B cell (primary cell): Measurements from ENCODE around the gene ARHGAP18. TPM values are rescaled to one million over a fixed set of nuclear protein-coding genes. Genes with fewer than 3 reads are reported as not detected.

ENCODE experiments used
- ATAC-seq: fragments of 200-7000 bp; cut with Tn5 transposase; one replicate; pipeline ENCODE4 v1.10.0; 2021; ENCODE audit warnings: low read depth, mild to moderate bottlenecking, moderate number of reproducible peaks, moderate library complexity
- CTCF ChIA-PET: fragments of 350-600 bp; sonication (Branson Sonifier 250); formaldehyde crosslinking; loops from one replicate; lab custom pipeline; 2021; ENCODE audit warnings: antibody characterized with exemption, inconsistent platforms; lab: Charles Lee
- POLR2A ChIA-PET: fragments of 350-600 bp; sonication (Branson Sonifier 250); formaldehyde crosslinking; loops from one replicate; lab custom pipeline; 2021; ENCODE audit warnings: antibody characterized with exemption; lab: Charles Lee
- DNase-seq: peaks from one replicate; pipeline ENCODE4 v3.0.0; 2013
- H2AFZ ChIP-seq: 2 replicates; pipeline ENCODE4 v1.6.1; 2012; ENCODE audit warnings: mild to moderate bottlenecking, low read depth, low read length; ENCODE audit not compliant: insufficient read depth, poor library complexity, severe bottlenecking
- H3K27ac ChIP-seq, 2 donors: 1 replicate in 1 of 2; 2 replicates in 1 of 2; pipeline ENCODE4 v1.5.1; 2012 to 2013; ENCODE audit warnings: low read length in 2 of 2, mild to moderate bottlenecking in 2 of 2, moderate library complexity in 1 of 2
- H3K27me3 ChIP-seq, 4 experiments: fragments of 200-600 bp in 1 of 4; sonication (generic) in 1 of 4; replicated peaks in 1 of 4; 1 replicate in 2 of 4; 2 replicates in 2 of 4; pipeline versions ENCODE4 v1.6.1 to v1.7.0; 2013 to 2016; ENCODE audit warnings: low read length in 3 of 4, mild to moderate bottlenecking in 2 of 4, mixed read lengths in 1 of 4, moderate library complexity in 1 of 4; ENCODE audit not compliant: insufficient read depth in 4 of 4, control insufficient read depth in 3 of 4; ENCODE audit errors: control extremely low read depth in 1 of 4
- H3K36me3 ChIP-seq, 2 experiments: replicated peaks in 1 of 2; 1 replicate in 1 of 2; 2 replicates in 1 of 2; pipeline versions ENCODE4 v1.6.1 to v1.7.1; 2013; ENCODE audit warnings: low read length in 1 of 2; ENCODE audit not compliant: insufficient read depth in 2 of 2, control insufficient read depth in 1 of 2; ENCODE audit errors: control extremely low read depth in 1 of 2, extremely low read depth in 1 of 2
- H3K4me1 ChIP-seq, 2 donors: fragments of 200-600 bp in 1 of 2; sonication (generic) in 1 of 2; 1 replicate in 1 of 2; 2 replicates in 1 of 2; pipeline versions ENCODE4 v1.5.1 to v1.6.1; 2013 to 2017; ENCODE audit warnings: low read length in 2 of 2; ENCODE audit not compliant: control insufficient read depth in 2 of 2, insufficient read depth in 2 of 2
- H3K4me2 ChIP-seq: replicated peaks from 2 replicates; pipeline ENCODE3; 2012; ENCODE audit warnings: mild to moderate bottlenecking, low read depth, low read length; ENCODE audit not compliant: poor library complexity, severe bottlenecking
- H3K4me3 ChIP-seq, 5 experiments: fragments of 200-600 bp in 1 of 5; sonication (generic) in 1 of 5; 1 replicate in 3 of 5; 2 replicates in 2 of 5; pipeline versions ENCODE4 v1.5.1 to v1.7.0; 2011 to 2016; ENCODE audit warnings: low read length in 4 of 5, mild to moderate bottlenecking in 4 of 5, low read depth in 2 of 5, control low read depth in 1 of 5, moderate library complexity in 1 of 5; ENCODE audit not compliant: insufficient read depth in 1 of 5; ENCODE audit errors: control extremely low read depth in 1 of 5, extremely low read depth in 1 of 5
- H3K79me2 ChIP-seq: fragments of 200-600 bp; sonication (generic); one replicate; pipeline ENCODE4 v1.6.0; 2016; ENCODE audit warnings: low read length; ENCODE audit not compliant: control insufficient read depth, insufficient read depth
- H3K9ac ChIP-seq: fragments of 200-600 bp; sonication (generic); 2 replicates; pipeline ENCODE4 v1.6.1; 2017; ENCODE audit warnings: mild to moderate bottlenecking, low read length, moderate library complexity
- H3K9me3 ChIP-seq, 3 donors: one replicate each; pipeline versions ENCODE4 v1.6.1 to v1.7.1; 2013; ENCODE audit warnings: low read length in 2 of 3; ENCODE audit not compliant: control insufficient read depth in 2 of 3, insufficient read depth in 1 of 3; ENCODE audit errors: control extremely low read depth in 1 of 3
- H4K20me1 ChIP-seq: 2 replicates; pipeline ENCODE4 v1.6.0; 2012; ENCODE audit warnings: mild to moderate bottlenecking, low read length; ENCODE audit not compliant: insufficient read depth, control insufficient read depth, poor library complexity, severe bottlenecking
- H3K27ac Mint-ChIP-seq: one replicate; pipeline ENCODE4 v1.8.0; 2021; ENCODE audit warnings: mixed read lengths
- H3K27me3 Mint-ChIP-seq: one replicate; pipeline ENCODE4 v1.8.0; 2021; ENCODE audit warnings: mixed read lengths
- H3K4me1 Mint-ChIP-seq: one replicate; pipeline ENCODE4 v1.8.0; 2021; ENCODE audit warnings: mixed read lengths
- H3K4me3 Mint-ChIP-seq: one replicate; pipeline ENCODE4 v1.8.0; 2021; ENCODE audit warnings: mixed read lengths
- H3K9me3 Mint-ChIP-seq: one replicate; pipeline ENCODE4 v1.8.0; 2022; ENCODE audit warnings: mixed read lengths; ENCODE audit not compliant: insufficient read depth
- EZH2 ChIP-seq: IDR thresholded peaks from 2 replicates; pipeline ENCODE4 v1.6.1; 2012; ENCODE audit warnings: borderline replicate concordance, low read depth, mild to moderate bottlenecking, moderate library complexity, low read length; ENCODE audit not compliant: insufficient read depth, poor library complexity, severe bottlenecking
- WGBS: methylation state at CpG from one replicate; pipeline ENCODE4 v1.1.5; 2013; ENCODE audit warnings: missing lambda C conversion rate; ENCODE audit not compliant: insufficient coverage; 5-methylcytosine and 5-hydroxymethylcytosine counted together
- intact Hi-C: fragments of 100-400 bp; cut with micrococcal nuclease; formaldehyde crosslinking; loops from one replicate; pipeline ENCODE4 v1.10.0; 2022
- polyA plus RNA-seq: library from polyadenylated mRNA; depleted of rRNA; stranded (reverse); fragments of >200 nt; gene quantifications from 2 replicates; pipeline ENCODE4 v1.2.3, GENCODE V29; 2012
- total RNA-seq, 2 donors: library from RNA; stranded (reverse); fragments of 120-200 nt in 1 of 2; gene quantifications; 1 replicate in 1 of 2; 2 replicates in 1 of 2; pipeline versions ENCODE4 v1.2.3 to v1.2.4, GENCODE V29; 2013 to 2022
- TF ChIP-seq, protein P1 (sequence below): fragments of 200-600 bp; IDR thresholded peaks from one replicate; pipeline ENCODE4 v1.8.0; 2022; ENCODE audit warnings: antibody characterized with exemption, mild to moderate bottlenecking

ARHGAP18 gene
- total and polyA plus RNA-seq, 2 donors (not counting 1 experiment from before 2014, with no cell fraction given): 0.95 to 3.9 TPM

GRCh38 chr6:129606664-129607063, 103.3 kb downstream of the ARHGAP18 start:
- DNase-seq: no peak
- no peak overlapping the region for H3K4me2 ChIP-seq
- WGBS: 100% methylated on average over 1 of the region's 5 CpGs
- no peak overlapping the region for H3K27ac ChIP-seq
- no peaks in the 10 kb centered on the region for H3K36me3 ChIP-seq
- no peaks in the 10 kb centered on the region for H3K27me3 ChIP-seq
- H2AFZ ChIP-seq: no peak overlapping the region
- Mint-ChIP-seq H3K27ac (no peak overlapping the region), H3K9me3 (no peaks in the 10 kb centered on the region), H3K27me3 (no peaks in the 10 kb centered on the region), H3K4me3 (no peak overlapping the region), H3K4me1 (no peaks in the 10 kb centered on the region)
- no peaks in the 10 kb centered on the region for H3K79me2 ChIP-seq
- no peaks in the 10 kb centered on the region for H3K4me1 ChIP-seq
- intact Hi-C loops: no loop called here
- ATAC-seq: no peak
- H3K4me3 ChIP-seq: no peak overlapping the region
- TF ChIP-seq, protein P1, sequence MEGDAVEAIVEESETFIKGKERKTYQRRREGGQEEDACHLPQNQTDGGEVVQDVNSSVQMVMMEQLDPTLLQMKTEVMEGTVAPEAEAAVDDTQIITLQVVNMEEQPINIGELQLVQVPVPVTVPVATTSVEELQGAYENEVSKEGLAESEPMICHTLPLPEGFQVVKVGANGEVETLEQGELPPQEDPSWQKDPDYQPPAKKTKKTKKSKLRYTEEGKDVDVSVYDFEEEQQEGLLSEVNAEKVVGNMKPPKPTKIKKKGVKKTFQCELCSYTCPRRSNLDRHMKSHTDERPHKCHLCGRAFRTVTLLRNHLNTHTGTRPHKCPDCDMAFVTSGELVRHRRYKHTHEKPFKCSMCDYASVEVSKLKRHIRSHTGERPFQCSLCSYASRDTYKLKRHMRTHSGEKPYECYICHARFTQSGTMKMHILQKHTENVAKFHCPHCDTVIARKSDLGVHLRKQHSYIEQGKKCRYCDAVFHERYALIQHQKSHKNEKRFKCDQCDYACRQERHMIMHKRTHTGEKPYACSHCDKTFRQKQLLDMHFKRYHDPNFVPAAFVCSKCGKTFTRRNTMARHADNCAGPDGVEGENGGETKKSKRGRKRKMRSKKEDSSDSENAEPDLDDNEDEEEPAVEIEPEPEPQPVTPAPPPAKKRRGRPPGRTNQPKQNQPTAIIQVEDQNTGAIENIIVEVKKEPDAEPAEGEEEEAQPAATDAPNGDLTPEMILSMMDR: no peak
- no peak for TF ChIP-seq EZH2
- ChIA-PET POLR2A (no interaction called here), CTCF (interaction anchor here (0.9 to 12.6 kb wide), 2 partner anchors 9 to 121 kb away, joined by 3 to 349 read pairs; no protein-coding TSS in a partner anchor)
- H3K9me3 ChIP-seq: no peaks in the 10 kb centered on the region
- H3K9ac ChIP-seq: no peak overlapping the region
- H4K20me1 ChIP-seq: no peaks in the 10 kb centered on the region

GRCh38 chr6:129605967-129606366, 104.0 kb downstream of the ARHGAP18 start:
- Histone ChIP-seq H4K20me1 (no peaks in the 10 kb centered on the region), H3K36me3 (no peaks in the 10 kb centered on the region), H3K4me1 (no peaks in the 10 kb centered on the region), H2AFZ (no peak overlapping the region), H3K27me3 (no peaks in the 10 kb centered on the region), H3K4me2 (no peak overlapping the region), H3K9ac (no peak overlapping the region), H3K27ac (no peak overlapping the region), H3K79me2 (no peaks in the 10 kb centered on the region), H3K9me3 (no peaks in the 10 kb centered on the region), H3K4me3 (no peak overlapping the region)
- WGBS: 95% methylated on average over 4 of the region's 7 CpGs
- ATAC-seq (no peak), DNase-seq (no peak)
- Mint-ChIP-seq H3K27ac (no peak overlapping the region), H3K27me3 (no peaks in the 10 kb centered on the region), H3K4me3 (no peak overlapping the region), H3K4me1 (no peaks in the 10 kb centered on the region), H3K9me3 (no peaks in the 10 kb centered on the region)
- POLR2A ChIA-PET: no interaction called here
- intact Hi-C loops: no loop called here
- CTCF ChIA-PET: interaction anchor here (0.9 to 12.6 kb wide), 2 partner anchors 8 to 122 kb away, joined by 3 to 349 read pairs; no protein-coding TSS in a partner anchor
- TF ChIP-seq EZH2: no peak
- TF ChIP-seq, protein P1: no peak
